M059J (cell line): Measurements from ENCODE around the gene ATG14. TPM values are rescaled to one million over a fixed set of nuclear protein-coding genes. Genes with fewer than 3 reads are reported as not detected.
"Not testable (repeated sequence)": the region's sequence is repeated elsewhere in the genome, so short reads cannot be mapped to it uniquely, and the experiment has no call there.

Experiments used
- DNase-seq: peaks from one replicate; pipeline ENCODE4 v3.0.0-alpha.2; 2012; ENCODE audit warnings: low read depth
- total RNA-seq: library from RNA; depleted of rRNA; stranded (reverse); fragments of >200 nt; shearing (Covaris generic); gene quantifications from 2 replicates; pipeline ENCODE4 v1.2.3, GENCODE V29; 2014

Gene ATG14
- total RNA-seq, 1 experiment from 2014 or later, result 8.9 TPM

DNA sequence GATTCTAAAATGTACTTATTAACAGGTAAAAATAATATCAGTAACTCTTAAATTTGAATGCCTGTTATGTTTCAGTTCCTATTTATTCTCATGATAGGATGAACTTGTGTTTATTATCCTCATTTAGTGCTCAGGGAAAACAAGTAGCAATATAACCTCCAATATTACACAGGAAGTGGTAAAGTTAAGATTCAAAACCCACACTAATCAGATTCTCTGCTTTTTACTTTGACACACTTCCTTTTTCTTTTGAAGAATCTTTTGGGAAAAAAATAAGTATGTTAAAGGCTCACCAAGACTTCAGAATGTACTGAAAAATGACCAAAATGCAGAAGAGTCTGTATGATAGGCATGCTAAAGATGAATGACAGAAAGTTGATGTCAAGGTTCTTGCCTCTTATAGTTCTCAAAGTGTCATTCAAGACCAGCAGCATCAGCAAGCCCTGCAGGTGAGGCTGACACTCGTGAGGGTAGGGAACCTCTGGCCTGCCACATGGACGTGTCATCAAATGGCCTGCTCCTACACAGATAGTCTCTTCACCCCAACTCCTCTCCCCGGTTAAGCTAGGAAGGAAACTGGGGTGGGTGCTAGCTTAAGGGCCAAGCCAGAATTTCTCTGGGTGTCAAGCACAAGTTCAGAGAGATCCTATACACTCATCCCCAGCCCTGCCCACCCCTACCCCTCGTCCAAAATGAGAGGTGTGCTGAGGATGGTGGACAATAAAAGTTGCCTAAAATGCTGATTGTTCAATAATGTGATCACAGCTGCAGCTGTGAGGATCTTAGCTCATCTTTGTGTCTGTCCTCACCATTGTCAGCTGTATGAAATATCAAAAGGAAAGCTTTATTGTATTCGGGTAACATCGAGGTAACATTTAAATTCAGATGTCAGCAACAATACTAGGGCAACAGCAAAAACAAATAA lies 22.5 kb upstream of the ATG14 start:
- no peak for DNase-seq

DNA sequence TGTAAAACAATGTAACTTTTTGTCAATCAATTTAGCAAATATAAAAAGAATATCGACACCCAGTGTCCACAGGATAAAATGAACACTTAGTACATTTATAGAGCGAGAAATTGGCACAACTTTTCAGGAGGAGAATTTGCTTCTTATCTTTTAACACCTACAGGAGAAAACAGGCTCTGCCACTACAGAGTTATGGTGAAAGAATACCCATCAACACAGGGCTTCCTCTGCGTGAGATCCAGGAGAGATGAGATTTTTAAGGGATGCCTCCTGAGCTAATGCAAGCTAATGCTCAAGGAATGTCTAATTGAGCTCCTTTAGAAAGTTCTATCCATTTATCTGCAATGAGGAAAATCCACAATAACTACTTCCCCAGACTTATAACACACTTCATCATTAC lies 21.0 kb upstream of the ATG14 start:
- no peak for DNase-seq

DNA sequence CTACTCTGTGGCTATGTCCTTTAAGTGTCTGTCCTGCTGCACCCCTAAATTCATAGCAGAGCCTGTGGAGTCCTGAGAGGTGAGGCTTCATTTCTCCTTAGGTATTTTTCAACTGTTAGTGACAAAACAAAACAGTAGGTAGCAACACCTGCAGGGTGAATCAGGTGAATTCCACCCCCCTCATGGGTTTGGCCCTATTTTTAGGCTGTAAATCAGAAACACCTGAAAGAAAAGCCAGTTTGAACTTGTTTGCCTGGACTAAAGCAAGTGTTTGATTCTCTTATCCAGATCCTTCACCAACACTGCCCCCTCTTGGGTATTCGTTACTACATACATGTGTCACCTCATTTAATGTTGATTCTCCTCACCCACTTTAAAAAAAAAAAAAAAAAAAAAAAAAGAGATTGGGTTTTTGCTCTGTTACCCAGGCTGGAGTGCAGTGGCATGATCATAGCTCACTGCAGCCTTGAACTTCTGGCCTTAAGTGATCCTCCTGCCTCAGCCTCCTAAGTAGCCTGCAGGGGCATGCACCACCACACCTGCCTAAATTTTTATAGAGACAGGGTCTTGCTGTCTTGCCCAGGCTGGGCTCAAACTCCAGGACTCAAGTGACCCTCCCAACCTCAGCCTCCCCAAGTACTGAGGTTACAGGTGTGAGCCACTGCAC lies 18.5 kb upstream of the ATG14 start:
- DNase-seq, result peak; percentile 78

DNA sequence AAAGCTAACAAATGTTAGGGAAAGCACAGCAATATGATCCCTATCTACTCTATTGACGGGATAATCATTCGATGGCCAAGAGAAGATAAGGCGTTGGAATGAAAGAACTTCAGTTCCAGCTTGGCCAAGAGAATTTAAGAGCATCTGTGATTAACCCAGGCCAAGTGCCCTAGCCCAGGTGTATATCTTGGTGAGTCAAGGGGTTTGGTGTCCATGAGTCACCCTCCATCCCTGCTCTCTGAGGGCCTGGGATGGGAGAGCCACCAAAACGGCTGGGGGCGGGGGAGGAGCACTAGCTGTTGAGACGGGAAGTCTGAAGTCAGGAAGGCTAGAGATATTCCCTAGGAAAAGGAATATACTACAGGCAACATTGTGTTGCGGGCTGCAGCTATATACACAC lies 15.8 kb upstream of the ATG14 start:
- DNase-seq, result peak; percentile 58

DNA sequence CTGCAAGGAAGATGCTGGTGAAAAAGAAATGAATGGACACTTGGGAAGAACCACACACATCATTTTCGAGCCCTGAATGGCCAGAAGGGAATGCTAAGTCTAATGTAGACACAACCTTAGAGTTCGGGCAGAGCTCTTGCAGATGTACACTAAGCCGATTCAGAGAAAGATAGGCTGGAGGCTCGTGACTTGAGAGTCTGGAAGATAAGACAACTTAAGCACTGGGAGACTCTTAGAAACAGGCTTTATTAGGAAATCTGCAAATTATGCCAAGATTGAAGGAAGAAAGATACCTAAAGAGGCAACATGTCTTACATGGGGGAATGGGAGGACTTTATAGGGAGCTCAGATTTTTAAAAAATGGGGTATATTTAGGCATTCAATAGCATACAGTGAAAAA lies 15.3 kb upstream of the ATG14 start:
- no peak for DNase-seq

DNA sequence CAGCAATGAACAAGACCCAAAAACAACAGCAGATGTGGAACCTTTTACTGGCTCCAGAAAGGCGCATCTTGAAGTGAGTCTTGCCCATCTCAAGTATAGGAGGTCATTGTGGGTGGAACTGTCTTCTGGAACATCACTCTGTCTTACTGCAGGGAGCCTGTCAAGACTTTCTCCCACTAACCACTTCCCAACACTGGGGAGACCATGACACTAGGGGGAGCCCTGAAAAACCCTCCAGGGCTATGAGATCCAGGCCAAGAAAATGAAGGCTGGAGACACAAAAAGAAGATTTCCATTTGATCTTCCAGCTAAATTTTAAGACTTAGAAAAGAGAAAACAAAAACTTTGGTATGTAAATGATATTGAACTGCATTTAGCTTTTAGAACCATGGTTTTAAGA lies 13.5 kb upstream of the ATG14 start:
- DNase-seq, result no peak

DNA sequence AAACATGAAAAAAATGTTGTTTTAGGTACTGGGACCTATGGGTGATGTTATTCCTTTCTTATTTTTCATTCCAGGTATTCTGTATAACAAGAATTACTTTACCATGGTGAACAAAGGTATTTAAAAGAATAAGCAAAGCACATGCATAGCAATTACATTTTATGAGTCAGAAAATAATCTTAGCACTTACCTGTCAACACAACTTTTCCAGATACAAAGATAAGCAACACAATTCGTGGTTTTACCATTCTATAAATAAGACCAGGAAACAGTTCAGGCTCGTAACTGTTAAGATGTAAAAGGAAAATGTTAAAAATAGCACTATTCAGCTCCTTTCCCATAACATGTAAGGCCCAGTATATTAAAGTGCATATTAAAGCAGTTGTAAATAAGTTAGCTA lies 12.3 kb upstream of the ATG14 start:
- DNase-seq, result no peak

DNA sequence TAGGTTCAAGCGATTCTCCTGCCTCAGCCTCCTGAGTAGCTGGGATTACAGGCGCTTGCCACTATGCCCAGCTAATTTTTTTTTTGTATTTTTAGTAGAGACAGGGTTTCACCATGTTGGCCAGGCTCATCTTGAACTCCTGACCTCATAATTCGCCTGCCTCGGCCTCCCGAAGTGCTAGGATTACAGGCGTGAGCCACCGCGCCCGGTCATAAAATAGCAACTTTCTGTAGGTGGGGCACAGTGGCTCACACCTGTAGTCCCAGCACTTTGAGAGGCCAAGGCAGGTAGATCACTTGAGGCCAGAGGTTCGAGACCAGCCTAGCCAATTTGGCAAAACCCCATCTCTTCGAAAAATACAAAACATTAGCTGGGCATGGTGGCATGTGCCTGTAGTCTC lies 10.7 kb upstream of the ATG14 start:
- DNase-seq, result not testable (repeated sequence)

DNA sequence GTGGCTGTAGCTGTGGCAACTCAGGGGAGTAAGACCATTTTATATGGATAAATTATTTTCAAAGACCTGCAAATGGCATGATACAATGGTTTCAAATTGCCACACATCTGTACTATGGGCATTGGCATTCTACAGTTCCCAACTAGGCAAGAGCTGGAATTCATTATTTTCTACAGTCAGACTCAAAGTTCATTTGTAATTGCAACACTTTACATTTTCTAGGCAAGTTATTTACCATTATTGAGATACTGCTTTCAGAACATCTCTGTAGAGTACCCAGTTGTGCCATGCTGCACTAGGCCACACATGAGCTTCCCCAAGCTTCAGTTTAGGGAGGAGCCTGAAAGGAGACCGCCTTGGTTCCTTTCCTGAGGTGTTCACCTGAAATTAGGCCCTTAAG lies 8.0 kb upstream of the ATG14 start:
- DNase-seq, result no peak

DNA sequence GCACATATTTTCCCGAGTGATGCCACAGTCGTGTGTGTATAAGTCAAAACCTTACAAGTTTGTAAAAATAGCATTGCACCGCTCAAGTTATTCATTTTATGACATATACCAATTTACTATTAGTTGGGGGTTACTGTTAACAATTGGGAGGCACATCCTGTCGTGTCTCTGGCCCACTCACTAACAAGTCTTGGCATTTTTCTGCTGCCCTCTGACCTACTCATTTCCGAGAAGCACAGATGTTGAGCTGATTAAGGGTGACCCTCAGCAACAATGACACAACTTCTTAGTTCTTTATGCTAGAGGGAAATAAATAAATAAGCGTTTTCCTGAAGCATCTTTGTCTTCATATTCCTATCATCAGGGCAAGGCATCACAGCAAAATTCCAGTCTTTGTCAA lies 6.8 kb upstream of the ATG14 start:
- DNase-seq, result no peak

DNA sequence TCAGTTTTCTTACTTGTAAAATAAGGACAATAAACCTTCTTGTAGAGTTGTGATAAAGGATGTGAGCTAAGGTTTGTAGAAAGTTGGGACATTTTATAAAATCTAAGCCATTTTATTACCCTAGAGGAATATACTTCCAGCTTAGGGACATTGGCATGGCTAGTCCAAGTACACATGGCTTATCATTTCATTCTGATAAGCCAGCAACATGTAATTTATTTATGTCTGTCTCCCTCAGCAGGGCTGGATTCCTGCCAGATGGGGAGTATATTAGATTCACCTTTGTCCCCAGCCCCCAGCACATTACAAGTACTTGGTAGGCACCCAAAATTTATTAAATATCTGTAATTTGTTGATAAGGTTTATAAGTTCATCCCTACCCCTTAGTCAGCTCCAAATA lies 6.3 kb upstream of the ATG14 start:
- no peak for DNase-seq

DNA sequence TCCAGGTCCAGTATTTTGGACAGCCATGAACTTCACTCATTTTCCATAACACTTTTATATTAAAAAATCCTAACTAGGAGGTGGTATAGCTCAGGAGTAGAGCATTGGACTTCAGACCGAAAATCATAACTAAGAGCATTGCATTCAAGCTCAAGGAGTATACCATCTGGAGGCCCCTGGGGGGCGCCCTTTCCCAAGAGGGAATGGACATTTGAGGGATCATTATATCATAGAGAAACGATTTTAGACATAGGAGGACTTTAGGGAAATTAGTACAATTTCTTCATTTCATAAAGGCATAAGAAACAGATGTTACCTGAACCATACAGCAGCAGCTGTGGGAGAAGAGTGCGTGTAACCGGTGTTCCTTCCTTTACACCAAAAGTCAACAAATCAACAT lies 5.2 kb upstream of the ATG14 start:
- DNase-seq, result peak; percentile 33

DNA sequence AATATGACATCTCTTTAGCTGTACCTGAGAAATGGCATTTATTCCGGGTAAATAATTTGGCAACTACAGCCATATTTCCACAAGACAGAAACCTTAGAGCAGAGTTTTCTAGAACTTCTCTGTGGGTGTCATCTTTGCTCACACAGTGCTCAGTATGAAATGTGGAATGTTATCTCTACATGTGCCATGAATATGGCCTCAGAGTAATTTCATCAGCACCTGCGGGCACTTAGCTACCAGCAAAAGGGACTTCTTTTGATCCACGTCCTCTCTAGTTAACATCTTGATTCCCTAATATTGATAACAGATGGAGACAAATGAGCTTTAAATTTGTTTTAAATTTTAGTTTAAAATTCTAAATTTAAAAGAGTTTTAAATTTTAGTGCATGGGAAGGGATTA lies 2.9 kb upstream of the ATG14 start:
- DNase-seq, result no peak

DNA sequence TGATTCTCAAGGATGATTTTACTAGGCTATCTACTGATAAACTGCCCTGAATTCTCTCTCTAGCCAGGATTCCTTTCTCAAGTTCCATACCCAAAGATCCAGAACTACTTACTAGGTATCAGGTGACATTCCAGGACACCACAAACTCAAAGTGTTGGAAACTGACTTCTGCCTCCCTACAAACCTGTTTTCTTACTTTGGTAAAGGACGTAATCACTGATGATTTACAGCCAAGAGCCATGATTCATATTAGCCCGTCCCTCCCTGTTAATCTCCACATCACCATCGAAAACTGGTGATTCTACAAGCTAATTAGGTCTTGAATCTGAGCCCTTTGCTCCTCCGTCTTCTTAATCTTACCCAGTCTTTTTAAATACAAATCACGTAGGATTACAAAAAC lies 1.0 kb upstream of the ATG14 start:
- peak; percentile 49 for DNase-seq

DNA sequence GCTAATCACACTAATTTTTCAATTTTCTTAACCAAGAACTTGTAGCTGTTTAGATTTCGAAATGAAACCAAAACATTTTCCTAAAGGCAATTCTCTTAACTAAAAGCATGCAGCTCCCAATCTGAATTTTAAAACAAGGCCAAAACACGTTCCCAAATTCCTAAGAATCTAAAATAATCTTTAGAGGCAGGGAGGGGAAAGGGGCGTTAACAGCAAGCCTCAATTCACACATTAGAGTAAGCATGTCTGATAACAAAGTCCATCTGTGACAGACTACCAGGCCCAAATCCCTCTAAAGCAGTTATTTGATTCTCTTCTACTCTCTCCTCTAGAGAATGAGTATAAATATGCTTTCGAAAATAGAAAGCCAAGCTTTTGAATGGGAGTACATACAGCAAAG lies 754 bp downstream of the ATG14 start:
- DNase-seq, result no peak

DNA sequence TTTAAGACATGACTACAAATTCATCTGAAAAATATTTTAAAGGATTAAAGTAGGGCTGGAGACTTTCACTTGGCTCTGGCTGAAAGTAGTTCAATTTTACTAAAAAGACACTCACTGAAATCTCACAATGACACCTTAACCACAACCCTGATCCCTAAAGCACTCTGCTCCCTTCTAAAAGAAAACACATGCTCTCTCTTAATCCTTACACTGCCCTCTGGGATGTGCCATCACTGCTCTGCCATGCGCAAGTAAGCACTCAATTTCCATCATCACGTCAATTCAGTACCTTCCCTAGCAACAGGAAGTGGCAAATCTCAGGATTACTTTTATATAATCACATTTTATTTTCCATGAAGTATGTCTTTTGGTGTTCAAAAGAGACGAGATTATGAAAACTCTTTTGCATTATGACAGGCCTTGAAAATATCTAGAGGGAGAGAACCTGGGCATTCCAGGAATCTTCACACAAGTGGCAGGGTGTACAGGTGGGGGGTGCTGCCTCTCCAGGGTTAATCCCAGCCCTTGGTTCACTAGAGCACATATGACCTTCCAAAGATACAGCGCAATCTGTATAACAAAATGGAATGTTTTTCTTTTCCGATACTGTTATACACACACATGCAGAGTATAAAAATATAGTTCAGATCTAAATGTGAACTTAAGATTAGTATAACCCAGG lies 7.3 kb downstream of the ATG14 start:
- no peak for DNase-seq

DNA sequence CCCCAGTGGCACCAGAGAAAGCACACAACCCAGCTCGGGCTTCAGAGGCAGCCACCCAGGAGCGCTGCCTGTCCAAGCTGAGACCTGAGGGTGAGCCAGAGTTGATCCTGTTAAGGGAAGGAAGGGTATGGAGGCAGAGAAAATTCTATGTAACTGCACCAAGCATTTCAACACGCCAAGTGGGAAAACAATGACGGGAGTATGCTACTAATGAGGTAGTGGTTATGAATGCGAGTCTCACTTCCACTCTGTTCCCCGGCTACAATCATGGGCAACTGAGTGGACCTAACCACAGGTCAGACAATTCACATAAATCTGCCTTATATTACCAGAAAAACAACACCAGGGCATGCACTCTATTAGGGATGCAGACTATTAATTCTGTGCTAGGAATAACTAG lies 9.9 kb downstream of the ATG14 start:
- DNase-seq, result no peak

DNA sequence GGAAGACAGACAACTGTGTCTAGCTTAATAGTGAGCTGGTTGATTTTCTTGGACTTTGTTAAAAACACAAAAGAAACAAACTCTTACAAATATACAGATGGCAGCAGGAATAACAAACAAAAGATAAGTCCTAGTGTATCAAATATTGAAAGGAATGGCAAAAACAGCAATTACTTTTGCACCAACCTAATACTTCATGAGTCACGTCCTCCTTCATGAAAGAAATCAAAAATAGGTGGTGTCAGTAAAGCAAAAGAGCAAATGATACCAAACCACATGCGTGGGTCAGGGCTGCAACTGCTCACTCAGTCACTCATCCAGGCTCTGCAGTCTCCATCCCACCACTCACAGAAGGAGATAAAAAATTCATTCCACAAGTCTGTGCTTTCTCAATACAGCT lies 11.8 kb downstream of the ATG14 start:
- peak; percentile 41 for DNase-seq

DNA sequence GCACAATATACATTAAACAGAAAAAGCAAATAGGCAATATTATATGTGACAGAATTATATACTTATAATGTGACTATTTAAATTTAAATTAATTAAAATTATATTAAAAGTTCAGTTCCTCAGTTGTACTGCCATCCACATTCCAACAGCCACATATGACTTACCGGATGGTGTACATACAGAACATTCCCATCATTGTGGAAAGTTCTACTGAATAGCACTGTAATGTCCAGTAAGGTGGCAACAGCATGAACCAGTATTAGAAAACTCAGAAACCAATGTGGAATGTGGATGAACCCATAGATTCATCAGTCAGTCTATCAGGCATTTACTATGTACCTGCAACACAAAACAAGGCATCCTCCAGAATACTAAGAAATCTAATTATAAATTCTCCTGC lies 12.4 kb downstream of the ATG14 start:
- DNase-seq, result no peak

DNA sequence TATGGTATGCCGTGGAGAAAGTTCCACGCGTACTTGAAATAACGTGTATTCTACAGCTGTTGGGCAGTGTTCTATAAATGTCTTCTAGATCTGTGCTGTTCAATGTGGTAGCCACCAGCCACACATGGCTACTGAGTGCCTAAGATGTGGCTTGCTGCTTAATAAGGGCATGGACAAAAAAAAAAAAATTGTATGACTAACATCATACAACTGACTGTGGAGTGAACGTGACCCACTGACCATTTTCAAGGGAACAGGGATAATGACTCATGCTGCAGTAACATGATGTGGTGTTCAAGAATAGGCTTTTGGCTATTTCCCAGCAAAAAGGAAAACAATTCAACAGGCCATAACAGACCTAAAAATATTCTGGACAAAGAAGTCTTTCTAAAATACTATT lies 13.0 kb downstream of the ATG14 start:
- peak; percentile 96 for DNase-seq

DNA sequence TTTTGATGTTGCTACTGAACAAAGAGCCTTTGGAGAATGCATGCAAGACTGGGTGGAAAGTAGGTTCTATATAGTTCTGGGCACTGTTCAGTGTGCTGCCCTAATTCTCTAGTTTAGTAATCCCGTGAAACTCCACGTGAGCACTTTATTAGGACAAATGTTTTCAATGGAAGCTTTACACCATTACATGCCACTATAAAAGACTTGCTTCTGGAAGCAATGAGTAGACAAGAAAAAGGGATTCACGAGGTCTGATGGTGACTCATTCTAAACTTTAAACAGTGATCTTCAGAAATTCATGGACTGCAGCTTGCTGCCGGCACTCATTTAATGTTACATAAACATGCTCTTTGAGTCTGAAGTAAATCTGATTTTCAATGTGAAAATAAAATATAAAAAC lies 22.3 kb downstream of the ATG14 start:
- DNase-seq, result peak; percentile 83

DNA sequence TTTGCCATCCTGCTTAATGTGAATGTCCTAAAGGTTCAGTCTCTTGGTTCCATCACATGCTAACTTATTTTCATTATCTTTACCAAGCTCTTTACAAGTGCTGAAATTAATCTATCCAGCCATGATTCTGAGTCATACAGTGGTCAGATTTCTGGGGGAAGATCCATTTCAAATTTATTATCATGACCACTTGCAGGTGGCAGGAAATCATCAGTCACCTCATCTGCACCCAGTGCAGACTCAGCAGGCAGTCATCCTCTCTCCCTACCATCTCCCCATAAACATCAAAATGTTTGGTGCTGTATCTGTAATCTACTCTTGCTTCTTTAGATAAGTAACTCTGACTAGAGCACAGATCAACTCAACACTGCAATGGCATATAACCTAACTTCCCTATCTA lies 23.5 kb downstream of the ATG14 start:
- peak; percentile 89 for DNase-seq

DNA sequence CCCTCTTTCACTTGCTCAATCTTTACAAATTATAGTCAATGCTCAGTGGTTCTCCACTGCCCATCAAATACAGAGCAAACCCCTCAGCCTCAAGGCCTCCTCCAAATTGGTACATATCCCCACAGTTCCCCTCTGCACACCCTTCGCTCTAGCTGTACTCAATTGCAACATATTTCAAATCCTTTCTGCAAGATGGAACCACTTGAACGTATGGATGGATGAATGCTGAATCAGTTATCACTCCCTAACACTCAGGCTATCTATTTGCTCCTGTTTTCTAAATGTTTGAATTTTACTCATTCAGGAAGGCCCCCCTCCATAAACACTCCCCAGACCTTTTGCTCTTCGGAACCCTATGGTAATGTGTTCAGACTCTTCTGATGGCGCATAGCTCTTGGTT lies 24.5 kb downstream of the ATG14 start:
- DNase-seq, result no peak
